Hematopoietic multipotent progenitor cell treated with erythropoietin and hydrocortisone succinate and interleukin-3 and kit ligand, for 8 days (in vitro differentiated cells): Measurements from ENCODE around the gene CELF2.

Experiments used
- DNase-seq: peaks from one replicate; pipeline ENCODE4 v3.0.0-alpha.2; 2015

Gene CELF2

DNA sequence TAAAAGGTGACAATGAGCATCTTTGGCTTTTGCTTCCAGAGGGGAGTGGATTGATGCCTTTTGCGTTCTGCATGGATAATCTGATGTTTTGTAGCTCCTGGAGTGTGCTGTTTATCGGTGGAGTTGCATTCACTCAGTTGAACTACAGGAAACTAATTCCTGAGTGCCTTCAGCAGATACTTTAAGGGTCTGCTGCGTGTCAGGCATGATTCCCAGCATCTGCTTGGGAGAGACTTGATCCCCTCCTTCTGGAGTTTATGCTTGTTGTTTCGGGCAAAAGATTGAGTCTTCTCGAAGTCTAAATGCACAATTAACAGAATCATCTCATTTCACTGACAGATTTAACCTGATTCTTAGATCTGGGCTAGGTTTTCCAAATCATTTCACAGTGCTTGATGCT, 46.2 kb downstream of the CELF2 start:
- no peak for DNase-seq

DNA sequence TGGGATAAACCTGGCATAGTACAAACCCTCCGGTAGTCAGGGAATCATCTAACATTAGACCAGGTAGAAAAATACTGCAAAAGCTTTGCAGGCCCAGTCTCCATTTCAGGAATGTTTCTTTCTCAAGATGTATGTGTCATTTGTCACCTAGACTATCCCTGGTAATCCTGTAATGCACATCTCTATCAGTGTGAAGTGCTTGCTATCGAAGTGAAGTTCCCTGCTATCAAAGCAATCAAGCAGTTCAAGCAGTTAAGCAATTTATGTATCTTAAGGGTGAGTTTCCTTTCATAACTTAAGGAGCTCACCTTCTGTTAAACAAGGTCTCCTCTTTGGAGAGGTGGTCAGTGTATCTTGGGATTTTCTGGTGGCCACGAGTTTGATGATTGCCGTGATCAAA, 47.2 kb downstream of the CELF2 start:
- no peak for DNase-seq

GRCh38 chr10:11065567-11065966, 47.9 kb downstream of the CELF2 start:
- no peak for DNase-seq

DNA sequence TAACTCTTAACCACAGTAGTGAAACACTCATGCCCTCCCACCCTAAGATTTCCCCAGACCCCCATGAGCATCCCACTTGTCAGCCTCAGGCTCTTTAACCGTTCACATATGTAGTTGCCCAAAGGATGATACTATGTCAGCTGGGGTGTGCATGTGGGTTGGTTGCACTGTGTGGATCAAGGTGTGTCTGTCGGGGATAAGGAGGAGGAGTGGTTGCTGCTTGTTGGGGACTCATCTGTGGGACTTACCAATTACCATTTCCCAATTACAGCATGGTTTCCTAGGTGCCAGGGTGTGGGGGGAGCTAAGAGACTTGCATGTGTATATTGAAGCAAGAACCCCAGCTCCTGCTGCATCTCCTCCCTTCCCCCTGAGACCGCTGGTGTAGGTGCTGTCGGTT, 48.8 kb downstream of the CELF2 start:
- DNase-seq, result no peak

DNA sequence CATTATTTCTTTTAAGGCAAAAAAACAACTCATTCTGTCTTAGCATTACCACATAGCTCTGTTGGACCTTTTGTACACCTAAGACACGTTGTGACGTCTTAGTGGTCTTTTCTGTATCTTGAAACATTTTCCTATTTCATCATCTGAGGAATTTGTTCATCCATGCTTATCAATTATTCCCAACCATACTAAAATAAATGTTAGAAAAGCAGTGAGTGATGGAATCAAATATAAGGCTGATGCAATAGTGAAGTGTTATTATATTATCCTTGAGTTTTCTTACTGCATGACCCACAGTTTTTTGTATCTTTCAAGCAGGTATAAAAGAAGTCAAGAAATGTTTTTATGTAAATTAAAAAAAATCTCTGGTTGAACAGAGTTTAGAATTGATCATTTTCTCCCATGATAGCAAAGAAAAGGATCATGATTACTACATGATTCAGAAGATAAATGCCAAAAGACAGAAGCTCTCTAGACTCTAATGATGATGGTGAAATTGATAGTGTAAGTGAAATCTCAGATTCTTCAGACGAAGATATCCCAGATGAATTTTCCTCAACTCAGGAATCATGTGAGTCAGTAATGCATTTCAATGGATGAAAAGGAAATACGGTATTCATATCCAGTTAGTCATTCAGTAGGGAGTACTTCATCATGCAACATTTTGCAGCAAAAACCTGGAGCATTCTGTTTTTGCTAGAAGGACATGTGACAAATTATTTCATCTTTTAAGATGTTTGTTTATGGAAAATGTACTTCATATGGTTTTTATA, 51.4 kb downstream of the CELF2 start:
- DNase-seq, result no peak

DNA sequence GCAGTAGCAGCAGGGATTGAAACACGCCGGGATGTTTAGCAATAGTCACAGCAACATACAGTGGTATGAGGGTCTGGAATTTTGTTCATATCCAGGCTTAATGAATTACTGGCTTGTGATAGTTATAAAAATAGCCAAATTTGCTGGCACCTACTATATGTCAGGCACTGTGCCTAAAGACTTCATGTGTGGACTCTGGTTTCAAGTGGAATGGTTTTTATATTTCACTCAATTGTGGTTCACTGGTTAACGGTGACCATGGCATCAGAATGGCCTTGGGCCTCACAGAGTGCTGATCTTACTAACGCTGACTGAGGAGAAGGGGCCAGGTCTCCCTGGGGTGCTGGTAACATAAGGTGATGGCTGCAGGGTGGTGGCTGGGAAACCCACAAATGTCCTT, 55.7 kb downstream of the CELF2 start:
- no peak for DNase-seq

GRCh38 chr10:11074536-11075267, 57.0 kb downstream of the CELF2 start:
- no peak for DNase-seq

- no peak for DNase-seq
Measured at GRCh38 chr10:11076221-11076620, 58.5 kb downstream of the CELF2 start.

GRCh38 chr10:11080564-11080984, 62.9 kb downstream of the CELF2 start:
- DNase-seq, result no peak

GRCh38 chr10:11081408-11081807, 63.7 kb downstream of the CELF2 start:
- no peak for DNase-seq

DNA sequence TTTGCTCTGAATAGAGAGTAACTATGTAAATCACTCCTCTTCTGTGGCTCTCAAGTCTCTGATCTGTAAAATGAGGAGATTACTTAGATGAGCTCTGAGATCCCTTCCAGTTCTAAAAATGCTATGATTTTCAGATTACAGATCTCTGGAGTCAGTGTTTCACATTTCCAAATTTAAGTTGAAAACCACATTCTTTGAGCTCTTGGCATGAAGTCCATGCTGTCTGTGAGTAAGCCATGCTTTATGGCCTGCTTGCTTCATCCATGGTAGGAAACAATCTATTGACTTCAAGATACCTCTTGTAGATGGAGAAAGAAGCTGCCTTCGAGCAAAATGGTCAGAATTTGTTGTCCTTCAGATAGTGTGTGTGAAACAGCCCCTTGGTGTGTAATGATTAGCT, 64.9 kb downstream of the CELF2 start:
- DNase-seq, result no peak

- DNase-seq, result no peak
Measured at GRCh38 chr10:11083051-11083450, 65.4 kb downstream of the CELF2 start.

DNA sequence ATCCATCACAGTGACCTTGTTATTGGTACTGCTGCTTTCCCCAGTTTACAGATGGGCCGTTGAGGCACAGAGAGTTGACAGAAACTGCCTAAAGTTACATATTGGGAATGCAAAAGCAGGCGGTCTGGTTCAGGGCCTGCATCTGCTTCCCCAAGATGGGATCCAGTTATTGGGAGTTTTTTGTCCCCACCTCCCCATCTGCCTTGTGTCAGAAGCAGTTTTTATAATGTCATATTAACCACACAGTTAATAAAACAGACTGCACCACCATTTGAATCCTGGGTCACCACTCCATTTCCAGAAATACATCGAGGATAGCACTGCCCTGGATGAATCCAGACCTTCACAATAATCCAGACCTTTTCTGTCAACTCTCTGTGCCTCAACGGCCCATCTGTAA, 67.9 kb downstream of the CELF2 start:
- no peak for DNase-seq

DNA sequence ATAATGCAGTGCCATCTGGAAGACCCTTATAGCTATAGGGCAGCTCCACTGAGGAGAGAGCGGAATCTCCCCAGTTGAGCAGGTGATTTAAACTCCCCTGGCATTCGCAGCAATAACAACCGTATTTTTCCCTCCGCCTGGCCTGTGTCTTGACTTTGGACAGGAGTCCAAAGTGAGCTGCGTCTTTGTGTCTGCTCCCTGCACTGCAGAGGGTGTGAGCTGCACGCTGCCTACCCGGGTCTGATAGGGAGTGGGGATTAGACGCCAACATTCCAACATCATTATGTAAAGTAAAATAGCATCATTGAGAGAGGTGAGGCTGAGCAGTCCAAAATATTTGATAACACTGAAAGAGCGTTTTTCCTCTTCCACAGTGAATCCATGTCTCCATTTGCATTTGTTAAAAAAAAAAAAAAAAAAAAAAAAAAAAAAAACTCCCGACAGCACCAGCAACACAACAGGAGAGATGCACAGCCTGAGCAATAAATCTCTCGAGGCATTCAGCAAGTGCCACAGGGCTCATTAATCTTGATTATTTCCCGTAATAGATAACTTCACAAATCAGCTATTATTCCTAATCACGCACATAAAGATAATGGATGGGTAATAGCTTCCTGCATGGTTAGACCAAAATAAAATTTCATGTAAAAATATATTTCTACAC, 68.6 kb downstream of the CELF2 start:
- DNase-seq, result no peak

DNA sequence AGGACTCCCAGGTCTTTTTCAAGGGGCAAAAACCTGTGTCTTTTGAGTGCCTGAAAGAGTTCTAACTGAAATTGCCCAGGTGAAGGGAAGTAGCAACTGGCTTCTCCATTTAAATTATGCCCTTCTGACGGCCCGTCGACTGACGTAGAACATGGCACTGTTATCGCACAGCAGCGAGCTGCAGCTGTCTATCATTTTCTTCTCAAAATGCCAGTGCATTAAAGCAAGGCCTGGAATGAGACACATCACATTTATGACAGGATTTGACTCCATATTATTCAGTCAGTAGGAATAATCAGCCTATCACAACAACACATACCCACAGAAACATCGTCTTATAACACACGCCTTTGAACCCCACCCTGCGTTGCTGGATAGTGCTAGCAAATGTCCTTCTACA, 69.7 kb downstream of the CELF2 start:
- DNase-seq, result no peak

DNA sequence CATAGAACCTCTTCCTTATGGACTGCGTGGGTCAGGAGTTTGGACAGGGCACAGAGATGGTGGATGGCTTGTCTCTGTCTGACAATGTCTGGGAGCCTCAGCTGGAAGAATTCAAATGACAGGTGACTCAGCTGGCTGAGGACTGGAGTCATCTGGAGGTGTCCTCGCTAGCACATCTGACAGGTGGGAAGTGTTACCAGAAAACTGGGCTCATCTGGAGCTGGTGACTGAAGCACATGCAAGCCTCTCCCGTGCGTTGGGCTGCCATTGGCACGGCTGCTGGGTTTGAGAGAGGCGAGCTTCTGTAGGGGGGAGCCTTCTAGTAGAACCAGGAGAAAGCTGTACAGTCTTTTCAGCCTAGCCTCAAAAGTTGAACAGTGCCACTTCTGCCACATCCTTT, 71.0 kb downstream of the CELF2 start:
- DNase-seq, result no peak

DNA sequence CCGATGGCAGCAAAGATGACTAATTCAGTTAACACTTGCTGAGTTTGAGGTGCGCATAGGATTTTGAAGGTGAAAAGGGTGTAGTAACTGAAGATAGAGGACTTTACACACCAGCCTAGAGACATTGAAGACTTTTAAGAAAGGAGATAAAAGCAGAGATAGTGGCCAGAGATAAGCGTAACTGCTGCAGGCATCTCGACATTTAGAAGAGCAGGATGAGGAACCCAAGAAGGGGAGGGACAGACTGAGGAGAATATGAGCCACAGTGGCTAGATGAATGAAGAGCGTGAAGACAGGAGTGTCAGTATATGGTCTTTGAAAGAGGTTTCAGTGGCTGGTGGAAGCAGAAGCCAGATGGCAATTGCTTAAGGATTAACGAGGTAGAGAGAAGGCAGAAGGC, 71.6 kb downstream of the CELF2 start:
- DNase-seq, result no peak

DNA sequence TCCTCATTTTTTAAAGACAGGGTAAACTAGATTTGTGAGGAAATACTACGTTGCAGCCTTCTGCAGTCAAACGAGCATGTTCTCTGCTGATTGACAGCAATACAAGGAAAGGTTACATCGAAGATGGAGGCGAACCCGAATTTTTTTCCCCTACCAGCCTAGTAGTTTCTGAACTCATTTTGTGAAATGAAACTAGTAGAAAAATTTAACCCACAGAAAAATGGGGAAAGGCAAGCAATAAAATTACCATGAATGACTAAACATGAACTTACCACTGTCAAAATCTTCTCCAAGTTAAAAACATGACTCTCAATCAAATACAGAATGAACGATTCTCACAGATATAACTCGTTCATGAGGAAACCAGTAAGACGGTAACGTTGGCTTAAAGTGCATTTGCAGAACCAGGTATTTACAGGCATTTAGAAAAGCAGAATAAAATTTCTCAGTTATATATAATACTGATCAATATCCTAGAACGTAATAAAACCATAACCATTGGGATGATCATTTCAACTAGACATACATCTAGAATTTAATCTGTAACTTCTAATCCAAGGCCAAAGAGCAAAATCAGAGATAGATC, 73.9 kb downstream of the CELF2 start:
- no peak for DNase-seq

- DNase-seq, result no peak
Measured at GRCh38 chr10:11093771-11094736, 76.4 kb downstream of the CELF2 start.

- no peak for DNase-seq
Measured at GRCh38 chr10:11095374-11095801, 77.7 kb downstream of the CELF2 start.

- no peak for DNase-seq
Measured at GRCh38 chr10:11096422-11096821, 78.8 kb downstream of the CELF2 start.

DNA sequence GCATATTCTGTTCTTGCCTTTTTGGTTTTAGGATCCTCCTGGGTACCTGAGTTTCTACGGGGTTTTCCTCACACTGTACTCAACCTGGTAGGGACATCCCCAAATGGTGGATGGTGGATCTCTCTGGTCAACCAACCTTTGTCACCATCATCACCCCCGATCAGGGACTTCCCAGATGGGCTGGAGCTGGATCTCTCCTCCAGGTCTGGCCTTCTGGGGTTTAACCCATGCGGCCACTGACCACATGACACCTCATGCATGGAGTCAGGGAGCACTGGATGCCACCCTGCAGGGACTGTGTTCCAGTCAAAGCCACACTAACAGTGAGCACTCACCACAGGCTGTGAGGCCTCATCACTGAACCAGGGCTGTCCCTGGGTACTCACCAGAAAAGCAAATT, 80.0 kb downstream of the CELF2 start:
- DNase-seq, result no peak
